Upper lobe of left lung (tissue), 6 donors: ENCODE data around the gene KCNJ5. TPM values are rescaled to one million over a fixed set of nuclear protein-coding genes. Genes with fewer than 3 reads are reported as not detected.

Source experiments
- ATAC-seq, 2 donors: fragments of 200-7000 bp; cut with Tn5 transposase; one replicate each; pipeline ENCODE4 v1.9.1; 2022; ENCODE audit warnings: mild to moderate bottlenecking in 2 of 2, moderate library complexity in 2 of 2; ENCODE audit not compliant: low FRiP score in 2 of 2
- DNase-seq, 2 donors: peaks; one replicate each; pipeline ENCODE4 v3.0.0-alpha.2; 2019 to 2020
- H3K27ac ChIP-seq, 4 donors: fragments of 200-600 bp; sonication (generic); one replicate each; pipeline ENCODE4 v1.5.1; 2016 to 2019
- H3K27me3 ChIP-seq, 4 donors: fragments of 200-600 bp; sonication (generic); one replicate each; pipeline ENCODE4 v1.5.1; 2017 to 2019
- H3K36me3 ChIP-seq, 4 donors: fragments of 200-600 bp; sonication (generic); one replicate each; pipeline ENCODE4 v1.5.1; 2016 to 2019
- H3K4me1 ChIP-seq, 4 donors: fragments of 200-600 bp; sonication (generic); one replicate each; pipeline ENCODE4 v1.5.1; 2018 to 2019
- H3K4me3 ChIP-seq, 4 donors: fragments of 200-600 bp; sonication (generic); one replicate each; pipeline ENCODE4 v1.5.1; 2017 to 2019; ENCODE audit warnings: mild to moderate bottlenecking in 2 of 4, moderate library complexity in 1 of 4
- H3K9me3 ChIP-seq, 4 donors: fragments of 200-600 bp; sonication (generic); one replicate each; pipeline ENCODE4 v1.5.1; 2018 to 2019
- CTCF ChIP-seq, 6 experiments: fragments of 450-650 bp in 4 of 6; fragments of 200-600 bp in 2 of 6; sonication (generic) in 2 of 6; IDR thresholded peaks; one replicate each; pipeline ENCODE4 v1.5.1; 2016 to 2019; ENCODE audit warnings: antibody characterized with exemption in 6 of 6
- EP300 ChIP-seq, 4 donors: sonication (generic); formaldehyde crosslinking; IDR thresholded peaks; one replicate each; pipeline ENCODE4 v1.5.1; 2017; ENCODE audit warnings: antibody characterized with exemption in 4 of 4, control low read depth in 2 of 4
- POLR2A ChIP-seq, 4 donors: fragments of 450-650 bp; IDR thresholded peaks; one replicate each; pipeline ENCODE4 v1.5.1; 2016 to 2017; ENCODE audit warnings: antibody characterized with exemption in 4 of 4, mild to moderate bottlenecking in 2 of 4
- POLR2AphosphoS5 ChIP-seq, 2 donors: sonication (generic); formaldehyde crosslinking; IDR thresholded peaks; one replicate each; pipeline ENCODE4 v1.5.1; 2017; ENCODE audit warnings: antibody characterized with exemption in 2 of 2
- WGBS, 2 donors: methylation state at CpG; one replicate each; pipeline ENCODE4 v1.1.5; 2017 to 2018; 5-methylcytosine and 5-hydroxymethylcytosine counted together
- total RNA-seq, 6 donors: library from RNA; depleted of rRNA in 4 of 6; stranded (reverse); fragments of >200 nt in 4 of 6; gene quantifications; one replicate each; pipeline versions ENCODE4 v1.1.0 to v1.2.1, GENCODE V29; 2016 to 2021
- donor health status: DM: no; HTN: no; CAD: no; lungs with moderate emphysema.
- donor health status: DM: no; HTN: yes; CAD: no; lungs with severe emphysema.

Gene KCNJ5
- total RNA-seq, 6 donors from 2014 or later, result 1.5 to 7.5 (median 4.9) TPM

DNA sequence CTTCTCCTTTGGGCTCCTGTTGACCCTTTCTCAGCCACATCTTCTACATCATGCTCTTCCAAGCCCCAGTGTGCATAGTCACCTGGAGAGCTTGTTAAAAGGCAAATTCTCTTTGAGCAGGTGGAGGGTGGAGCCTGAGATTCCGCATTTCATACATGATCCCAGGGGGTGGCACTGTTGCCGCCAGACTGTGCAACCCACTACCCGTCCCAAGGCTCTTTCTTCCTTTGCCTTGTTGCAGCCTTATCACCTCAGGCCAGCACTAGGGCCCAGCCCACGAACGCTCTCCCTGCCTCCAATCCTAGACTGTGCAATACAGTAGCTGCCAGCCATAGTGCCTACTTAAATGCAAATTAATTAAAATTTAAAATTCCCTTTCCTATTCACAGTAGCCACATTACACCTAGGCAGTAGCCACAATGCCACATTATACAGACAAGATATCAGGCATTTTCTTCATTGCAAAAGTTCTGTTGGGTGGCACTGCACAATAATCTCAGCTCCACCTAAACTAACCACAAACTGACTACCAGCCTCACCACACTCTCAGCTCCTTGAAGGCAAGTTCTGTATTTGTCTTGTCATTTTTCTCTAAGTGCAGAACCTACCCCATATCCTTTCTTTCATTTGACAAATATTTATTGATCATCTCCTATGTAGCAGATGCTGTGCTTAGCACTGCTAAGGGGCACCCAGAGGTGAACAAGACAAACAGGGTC, 4.6 kb upstream of the KCNJ5 start:
- peaks cover 12 to 15% (median 15%) of the 10 kb centered on the region in 4 donors for H3K4me1 ChIP-seq
- H3K4me3 ChIP-seq, result no peak overlapping the region
- DNase-seq, result peak in 1 of 2 donors; percentile 65
- no peaks in the 10 kb centered on the region for H3K36me3 ChIP-seq
- H3K9me3 ChIP-seq, result no peaks in the 10 kb centered on the region
- peaks cover 0 to 11% (median 4%) of the 10 kb centered on the region in 4 donors for H3K27me3 ChIP-seq
- 43 to 47% methylated on average over 5 of the region's 5 CpGs for WGBS, 2 donors
- TF ChIP-seq EP300 (IDR thresholded peaks at IDR 0.05), result no peak
- peak in 2 of 6 experiments; percentile 27 to 37 for TF ChIP-seq CTCF (IDR thresholded peaks at IDR 0.05)
- ATAC-seq, result no peak
- H3K27ac ChIP-seq, result no peak overlapping the region

- TF ChIP-seq POLR2AphosphoS5 (IDR thresholded peaks at IDR 0.05) (no peak), CTCF (IDR thresholded peaks at IDR 0.05) (no peak), POLR2A (IDR thresholded peaks at IDR 0.05) (no peak), EP300 (IDR thresholded peaks at IDR 0.05) (no peak)
- peaks cover 0 to 11% (median 4%) of the 10 kb centered on the region in 4 donors for H3K27me3 ChIP-seq
- no peaks in the 10 kb centered on the region for H3K36me3 ChIP-seq
- ATAC-seq (no peak), DNase-seq (no peak)
- H3K9me3 ChIP-seq, result no peaks in the 10 kb centered on the region
- H3K27ac ChIP-seq, result no peak overlapping the region
- H3K4me1 ChIP-seq, result peaks cover 15 to 32% (median 28%) of the 10 kb centered on the region in 4 donors
- no peak overlapping the region for H3K4me3 ChIP-seq
- 79 to 85% methylated on average over 15 of the region's 15 CpGs for WGBS, 2 donors
These were observed 2.8 kb upstream of the KCNJ5 start for GRCh38 chr11:128888034-128888985.

GRCh38 chr11:128889657-128890213, 1.4 kb upstream of the KCNJ5 start:
- DNase-seq (no peak), ATAC-seq (no peak)
- peaks cover 15 to 42% (median 39%) of the 10 kb centered on the region in 4 donors for H3K4me1 ChIP-seq
- WGBS, 2 donors, result 81 to 94% methylated on average over 7 to 8 of the region's 8 CpGs
- TF ChIP-seq POLR2AphosphoS5 (IDR thresholded peaks at IDR 0.05) (no peak), POLR2A (IDR thresholded peaks at IDR 0.05) (no peak), EP300 (IDR thresholded peaks at IDR 0.05) (no peak), CTCF (IDR thresholded peaks at IDR 0.05) (no peak)
- no peak overlapping the region for H3K27ac ChIP-seq
- no peaks in the 10 kb centered on the region for H3K9me3 ChIP-seq
- no peak overlapping the region for H3K4me3 ChIP-seq
- peaks cover 0 to 11% (median 4%) of the 10 kb centered on the region in 4 donors for H3K27me3 ChIP-seq
- H3K36me3 ChIP-seq, result no peaks in the 10 kb centered on the region

- peaks cover 0 to 11% (median 4%) of the 10 kb centered on the region in 4 donors for H3K27me3 ChIP-seq
- TF ChIP-seq CTCF (IDR thresholded peaks at IDR 0.05), result no peak
- TF ChIP-seq POLR2AphosphoS5 (IDR thresholded peaks at IDR 0.05), result no peak
- no peak for TF ChIP-seq EP300 (IDR thresholded peaks at IDR 0.05)
- TF ChIP-seq POLR2A (IDR thresholded peaks at IDR 0.05), result no peak
- no peaks in the 10 kb centered on the region for H3K36me3 ChIP-seq
- H3K4me1 ChIP-seq, result peaks cover 15 to 46% (median 41%) of the 10 kb centered on the region in 4 donors
- no peak overlapping the region for H3K27ac ChIP-seq
- H3K9me3 ChIP-seq, result no peaks in the 10 kb centered on the region
- 24 to 36% methylated on average over 5 to 9 of the region's 9 CpGs for WGBS, 2 donors
- no peak for DNase-seq
- H3K4me3 ChIP-seq, result peak overlapping the region in 3 of 4 donors; percentile 56 to 66 (median 58)
- no peak for ATAC-seq
These were observed 977 bp upstream of the KCNJ5 start for GRCh38 chr11:128890216-128890542.
